OCI-LY1 (cell line): Measurements from ENCODE around the gene CUX1.

Experiments used
- EZH2 ChIP-seq: fragments of 200-600 bp; sonication (generic), shearing (Covaris generic); IDR thresholded peaks from 2 replicates; pipeline ENCODE4 v1.8.0; 2017; ENCODE audit warnings: borderline replicate concordance, mixed run types, mild to moderate bottlenecking, antibody characterized with exemption, low read length, moderate library complexity, mixed read lengths
- TF ChIP-seq, protein P1 (sequence below): fragments of 200-600 bp; sonication (generic), shearing (Covaris generic); IDR thresholded peaks from 2 replicates; pipeline ENCODE4 v1.5.1; 2017; ENCODE audit warnings: mild to moderate bottlenecking, antibody characterized with exemption, low read length, moderate library complexity, mixed read lengths

DNA sequence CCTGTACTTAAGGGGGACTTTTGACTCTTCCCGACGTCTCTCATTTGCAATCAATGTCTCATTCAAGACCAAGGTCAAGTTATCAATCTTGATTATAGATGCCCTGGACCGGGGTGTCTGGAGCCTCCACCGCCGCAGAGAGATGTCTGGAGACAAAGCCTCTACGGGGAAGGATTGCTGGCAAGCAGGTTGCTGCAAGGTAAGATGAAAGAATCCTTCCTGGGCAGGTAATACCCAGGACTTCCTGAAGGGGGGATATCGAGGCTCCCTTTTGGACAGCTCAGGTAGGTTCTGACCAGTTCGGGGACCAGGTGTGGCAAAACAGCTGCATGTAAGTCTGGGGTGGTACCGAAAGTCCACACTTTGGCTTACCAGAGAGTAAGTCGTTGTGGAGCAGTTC, 12.5 kb upstream of the CUX1 start:
- TF ChIP-seq, protein P1, sequence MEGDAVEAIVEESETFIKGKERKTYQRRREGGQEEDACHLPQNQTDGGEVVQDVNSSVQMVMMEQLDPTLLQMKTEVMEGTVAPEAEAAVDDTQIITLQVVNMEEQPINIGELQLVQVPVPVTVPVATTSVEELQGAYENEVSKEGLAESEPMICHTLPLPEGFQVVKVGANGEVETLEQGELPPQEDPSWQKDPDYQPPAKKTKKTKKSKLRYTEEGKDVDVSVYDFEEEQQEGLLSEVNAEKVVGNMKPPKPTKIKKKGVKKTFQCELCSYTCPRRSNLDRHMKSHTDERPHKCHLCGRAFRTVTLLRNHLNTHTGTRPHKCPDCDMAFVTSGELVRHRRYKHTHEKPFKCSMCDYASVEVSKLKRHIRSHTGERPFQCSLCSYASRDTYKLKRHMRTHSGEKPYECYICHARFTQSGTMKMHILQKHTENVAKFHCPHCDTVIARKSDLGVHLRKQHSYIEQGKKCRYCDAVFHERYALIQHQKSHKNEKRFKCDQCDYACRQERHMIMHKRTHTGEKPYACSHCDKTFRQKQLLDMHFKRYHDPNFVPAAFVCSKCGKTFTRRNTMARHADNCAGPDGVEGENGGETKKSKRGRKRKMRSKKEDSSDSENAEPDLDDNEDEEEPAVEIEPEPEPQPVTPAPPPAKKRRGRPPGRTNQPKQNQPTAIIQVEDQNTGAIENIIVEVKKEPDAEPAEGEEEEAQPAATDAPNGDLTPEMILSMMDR = peak; percentile 62; the same call in 1 of the 2 replicates
- TF ChIP-seq EZH2 = no peak
